Measurements from ENCODE around the gene ARHGAP31. TPM values are rescaled to one million over a fixed set of nuclear protein-coding genes. Genes with fewer than 3 reads are reported as not detected.

The ARHGAP31 gene
- total RNA-seq, 1 donor from 2014 or later: 23.7 TPM

- H3K9me3 Mint-ChIP-seq: no peaks in the 10 kb centered on the region
- ChIA-PET CTCF (no interaction called here), POLR2A (no interaction called here)
- no peaks in the 10 kb centered on the region for H3K27me3 Mint-ChIP-seq
- peaks cover 20% of the 10 kb centered on the region for H3K36me3 Mint-ChIP-seq (ENCODE audit: low read depth)
- H3K4me3 Mint-ChIP-seq: no peak overlapping the region
- H3K27ac Mint-ChIP-seq: no peak overlapping the region
- TF ChIP-seq CTCF (IDR thresholded peaks at IDR 0.05): no peak
- peaks cover 3% of the 10 kb centered on the region for H3K4me1 Mint-ChIP-seq
- no peak for DNase-seq
- intact Hi-C loops (cut with micrococcal nuclease): no loop called here
- no peak for ATAC-seq (ENCODE audit: low read depth)
These were observed 17.1 kb downstream of the ARHGAP31 start for GRCh38 chr3:119311081-119311925.

- Mint-ChIP-seq H3K27ac (no peak overlapping the region), H3K36me3 (ENCODE audit: low read depth) (peaks cover 20% of the 10 kb centered on the region), H3K4me3 (no peak overlapping the region), H3K4me1 (peaks cover 3% of the 10 kb centered on the region), H3K27me3 (no peaks in the 10 kb centered on the region), H3K9me3 (no peaks in the 10 kb centered on the region)
- TF ChIP-seq CTCF (IDR thresholded peaks at IDR 0.05): no peak
- ATAC-seq (ENCODE audit: low read depth) (no peak), DNase-seq (no peak)
- POLR2A ChIA-PET: interaction anchor here (0.8 kb wide), 1 partner anchor 9 kb away, joined by 3 read pairs; no protein-coding TSS in a partner anchor
- intact Hi-C loops (cut with micrococcal nuclease): no loop called here
- CTCF ChIA-PET: no interaction called here
These were observed 19.3 kb downstream of the ARHGAP31 start for GRCh38 chr3:119313461-119313860.

- ChIA-PET CTCF (no interaction called here), POLR2A (interaction anchor here (0.7 kb wide), 1 partner anchor 39 kb away, joined by 3 read pairs; no protein-coding TSS in a partner anchor)
- Mint-ChIP-seq H3K27ac (no peak overlapping the region), H3K4me1 (peaks cover 3% of the 10 kb centered on the region), H3K4me3 (no peak overlapping the region), H3K27me3 (no peaks in the 10 kb centered on the region), H3K9me3 (no peaks in the 10 kb centered on the region), H3K36me3 (ENCODE audit: low read depth) (peaks cover 19% of the 10 kb centered on the region)
- ATAC-seq (ENCODE audit: low read depth) (no peak), DNase-seq (no peak)
- no peak for TF ChIP-seq CTCF (IDR thresholded peaks at IDR 0.05)
- intact Hi-C loops (cut with micrococcal nuclease): no loop called here
These were observed 20.6 kb downstream of the ARHGAP31 start for GRCh38 chr3:119314821-119315220.

GRCh38 chr3:119315600-119316312 is 21.6 kb downstream of the ARHGAP31 start:
- ChIA-PET CTCF (no interaction called here), POLR2A (no interaction called here)
- Mint-ChIP-seq H3K4me3 (no peak overlapping the region), H3K36me3 (ENCODE audit: low read depth) (peaks cover 17% of the 10 kb centered on the region), H3K27me3 (no peaks in the 10 kb centered on the region), H3K4me1 (peaks cover 12% of the 10 kb centered on the region), H3K27ac (no peak overlapping the region), H3K9me3 (no peaks in the 10 kb centered on the region)
- ATAC-seq (ENCODE audit: low read depth): no peak
- intact Hi-C loops (cut with micrococcal nuclease): no loop called here
- TF ChIP-seq CTCF (IDR thresholded peaks at IDR 0.05): no peak
- DNase-seq: no peak

- intact Hi-C loops (cut with micrococcal nuclease): no loop called here
- Mint-ChIP-seq H3K27me3 (no peaks in the 10 kb centered on the region), H3K36me3 (ENCODE audit: low read depth) (peaks cover 17% of the 10 kb centered on the region), H3K9me3 (no peaks in the 10 kb centered on the region), H3K27ac (no peak overlapping the region), H3K4me1 (peaks cover 15% of the 10 kb centered on the region), H3K4me3 (no peak overlapping the region)
- CTCF ChIA-PET: no interaction called here
- POLR2A ChIA-PET: no interaction called here
- DNase-seq (no peak), ATAC-seq (ENCODE audit: low read depth) (no peak)
- TF ChIP-seq CTCF (IDR thresholded peaks at IDR 0.05): no peak
These were observed 22.1 kb downstream of the ARHGAP31 start for GRCh38 chr3:119316313-119316670.
